PC-3 (cell line): ENCODE results near the gene ATG9A. TPM values are rescaled to one million over a fixed set of nuclear protein-coding genes. Genes with fewer than 3 reads are reported as not detected.

ENCODE experiments used
- ATAC-seq: fragments of 200-7000 bp; cut with Tn5 transposase; 2 replicates; pipeline ENCODE4 v1.9.1; 2020; ENCODE audit warnings: mild to moderate bottlenecking, moderate library complexity
- BruUV-seq: library from RNA; stranded (reverse); fragments of 400-500 nt; replicated peaks from 2 replicates; lab custom pipeline; 2021; lab: Mats Ljungman, UMichigan
- CTCF ChIA-PET: fragments of 300-600 bp; sonication (Branson Sonifier 250); formaldehyde crosslinking; loops from one replicate; lab custom pipeline; 2022; ENCODE audit warnings: antibody characterized with exemption; lab: Charles Lee
- POLR2A ChIA-PET: fragments of 300-600 bp; sonication (Branson Sonifier 250); formaldehyde crosslinking; loops from one replicate; lab custom pipeline; 2022; ENCODE audit warnings: antibody characterized with exemption; ENCODE audit not compliant: unreplicated experiment; lab: Charles Lee
- DNase-seq: peaks from one replicate; pipeline ENCODE4 v3.0.0-alpha.2; 2015
- H2AFZ ChIP-seq: fragments of 300-600 bp; sonication (generic); 2 replicates; pipeline ENCODE4 v1.6.0; 2016; ENCODE audit warnings: antibody characterized with exemption, low read length
- H3F3A ChIP-seq: fragments of 300-600 bp; sonication (generic); one replicate; pipeline ENCODE4 v1.6.0; 2017; ENCODE audit warnings: antibody characterized with exemption, low read length, control low read depth, mild to moderate bottlenecking; ENCODE audit not compliant: unreplicated experiment
- H3K27ac ChIP-seq: fragments of 300-600 bp; sonication (generic); 2 replicates; pipeline ENCODE4 v1.5.1; 2016; ENCODE audit warnings: mild to moderate bottlenecking, low read length
- H3K27me3 ChIP-seq: fragments of 300-600 bp; sonication (generic); 2 replicates; pipeline ENCODE4 v1.6.1; 2016; ENCODE audit warnings: low read length, mixed read lengths
- H3K36me3 ChIP-seq: fragments of 300-600 bp; sonication (generic); 2 replicates; pipeline ENCODE4 v1.6.1; 2016; ENCODE audit warnings: low read depth, mixed run types, low read length, mixed read lengths
- H3K4me1 ChIP-seq: fragments of 300-600 bp; sonication (generic); 2 replicates; pipeline ENCODE4 v1.5.1; 2016; ENCODE audit warnings: low read length; ENCODE audit not compliant: insufficient read depth
- H3K4me2 ChIP-seq: fragments of 300-600 bp; sonication (generic); 2 replicates; pipeline ENCODE4 v1.6.0; 2016; ENCODE audit warnings: low read length
- H3K4me3 ChIP-seq: fragments of 300-600 bp; sonication (generic); 2 replicates; pipeline ENCODE4 v1.5.1; 2016; ENCODE audit warnings: mild to moderate bottlenecking, low read length, mixed read lengths
- H3K79me2 ChIP-seq: fragments of 300-600 bp; sonication (generic); 2 replicates; pipeline ENCODE4 v1.6.1; 2017; ENCODE audit warnings: low read length, mixed read lengths
- H3K9ac ChIP-seq: fragments of 300-600 bp; sonication (generic); 2 replicates; pipeline ENCODE4 v1.6.0; 2016; ENCODE audit warnings: mild to moderate bottlenecking, low read length
- H3K9me2 ChIP-seq: fragments of 300-600 bp; sonication (generic); replicated peaks from 2 replicates; pipeline ENCODE4 v1.6.1; 2016; ENCODE audit warnings: mixed run types, low read length, mixed read lengths
- H3K9me3 ChIP-seq: fragments of 300-600 bp; sonication (generic); 2 replicates; pipeline ENCODE4 v1.6.1; 2016; ENCODE audit warnings: low read length, mixed read lengths
- H4K20me1 ChIP-seq: fragments of 300-600 bp; sonication (generic); 2 replicates; pipeline ENCODE4 v1.6.1; 2016; ENCODE audit warnings: low read length, mixed read lengths
- EZH2 ChIP-seq: fragments of 300-600 bp; sonication (generic); IDR thresholded peaks from one replicate; pipeline ENCODE4 v1.6.1; 2017; ENCODE audit warnings: antibody characterized with exemption, mild to moderate bottlenecking, low read length; ENCODE audit not compliant: unreplicated experiment
- EZH2phosphoT487 ChIP-seq: fragments of 300-600 bp; sonication (generic); IDR thresholded peaks from 2 replicates; pipeline ENCODE4 v1.6.1; 2018; ENCODE audit warnings: mild to moderate bottlenecking, antibody characterized with exemption, low read length, borderline replicate concordance
- intact Hi-C: fragments of 100-400 bp; cut with micrococcal nuclease; formaldehyde crosslinking; loops from 2 replicates; pipeline ENCODE4 v1.9.0; 2023
- total RNA-seq: library from RNA; depleted of rRNA; stranded (reverse); fragments of >200 nt; gene quantifications from 2 replicates; pipeline ENCODE4 v1.2.3, GENCODE V29; 2014; rRNA removed
- TF ChIP-seq, protein P1 (sequence below): fragments of 300-600 bp; sonication (generic); conservative IDR thresholded peaks from 2 replicates; pipeline ENCODE4 v1.5.1; 2017; ENCODE audit warnings: antibody characterized with exemption, low read depth, mild to moderate bottlenecking, low read length

The ATG9A gene
- total RNA-seq, 1 experiment from 2014 or later: 59.6 TPM

DNA sequence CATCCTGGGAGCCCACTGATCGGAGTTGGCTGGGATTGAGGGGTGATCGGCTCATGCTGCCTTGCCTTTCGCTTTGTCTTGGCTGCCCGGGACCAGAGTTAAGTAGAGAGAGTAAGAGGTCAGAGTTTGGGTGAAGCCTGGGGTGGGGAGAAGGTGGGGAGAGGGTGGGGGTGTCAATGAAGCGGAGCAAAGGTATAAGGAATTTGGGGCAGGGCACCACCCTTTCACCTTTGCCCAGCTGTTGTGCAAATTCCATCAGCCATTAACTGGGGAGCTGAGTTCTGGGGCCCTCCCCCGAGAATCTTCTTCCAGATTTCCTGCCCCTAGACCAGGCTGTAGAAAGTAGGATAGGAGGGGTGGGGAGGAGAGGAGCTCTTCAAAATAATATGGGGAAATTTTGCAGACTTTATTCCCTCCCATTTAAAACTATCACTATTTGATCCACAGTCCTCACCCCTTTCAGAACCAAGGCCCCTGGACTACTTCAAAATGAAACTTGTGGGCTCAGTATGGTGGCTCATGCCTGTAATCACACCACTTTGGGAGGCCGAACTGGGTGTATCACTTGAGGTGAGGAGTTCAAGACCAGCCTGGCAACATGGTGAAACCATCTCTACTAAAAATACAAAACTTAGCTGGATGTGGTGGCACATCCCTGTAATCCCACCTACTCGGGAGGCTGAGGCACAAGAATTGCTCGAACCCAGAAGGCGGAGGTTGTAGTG is 59.3 kb downstream of the ATG9A start, which contains the start of gene SLC23A3:
Gene SLC23A3, minus strand, starts transcription at position 100 of the 725 bp plus-strand sequence. Its CDS starts 45 bp downstream, at position 55.
- ATAC-seq (no peak), DNase-seq (no peak)
- H3K4me2 ChIP-seq: no peak within 1 kb of the TSS
- TF ChIP-seq, protein P1, sequence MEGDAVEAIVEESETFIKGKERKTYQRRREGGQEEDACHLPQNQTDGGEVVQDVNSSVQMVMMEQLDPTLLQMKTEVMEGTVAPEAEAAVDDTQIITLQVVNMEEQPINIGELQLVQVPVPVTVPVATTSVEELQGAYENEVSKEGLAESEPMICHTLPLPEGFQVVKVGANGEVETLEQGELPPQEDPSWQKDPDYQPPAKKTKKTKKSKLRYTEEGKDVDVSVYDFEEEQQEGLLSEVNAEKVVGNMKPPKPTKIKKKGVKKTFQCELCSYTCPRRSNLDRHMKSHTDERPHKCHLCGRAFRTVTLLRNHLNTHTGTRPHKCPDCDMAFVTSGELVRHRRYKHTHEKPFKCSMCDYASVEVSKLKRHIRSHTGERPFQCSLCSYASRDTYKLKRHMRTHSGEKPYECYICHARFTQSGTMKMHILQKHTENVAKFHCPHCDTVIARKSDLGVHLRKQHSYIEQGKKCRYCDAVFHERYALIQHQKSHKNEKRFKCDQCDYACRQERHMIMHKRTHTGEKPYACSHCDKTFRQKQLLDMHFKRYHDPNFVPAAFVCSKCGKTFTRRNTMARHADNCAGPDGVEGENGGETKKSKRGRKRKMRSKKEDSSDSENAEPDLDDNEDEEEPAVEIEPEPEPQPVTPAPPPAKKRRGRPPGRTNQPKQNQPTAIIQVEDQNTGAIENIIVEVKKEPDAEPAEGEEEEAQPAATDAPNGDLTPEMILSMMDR: no peak
- no peak for TF ChIP-seq EZH2phosphoT487
- TF ChIP-seq EZH2: no peak
- no peaks in the 10 kb centered on the region for H3K4me1 ChIP-seq
- intact Hi-C loops: loop anchor here (10.0 kb wide), 1 partner anchor 215 kb away; the partner anchor contains the start of gene DNPEP
- no peak within 1 kb of the TSS for H2AFZ ChIP-seq
- peaks cover 11% of the 10 kb centered on the region; the same call in 1 of the 2 replicates for H3K36me3 ChIP-seq
- no peaks in the 10 kb centered on the region for H3K27me3 ChIP-seq
- H4K20me1 ChIP-seq: no peaks in the 10 kb centered on the region
- H3K79me2 ChIP-seq: peaks cover 10% of the 10 kb centered on the region; the same call in 1 of the 2 replicates
- H3K9me3 ChIP-seq: no peaks in the 10 kb centered on the region
- no peak within 1 kb of the TSS for H3K4me3 ChIP-seq
- CTCF ChIA-PET: no interaction called here
- no TSS peak for BruUV-seq
- H3K9me2 ChIP-seq: no peaks in the 10 kb centered on the region
- POLR2A ChIA-PET: no interaction called here
- no peak within 1 kb of the TSS for H3K9ac ChIP-seq
- H3K27ac ChIP-seq: no peak within 1 kb of the TSS
- H3F3A ChIP-seq: no peaks in the 10 kb centered on the region

Other genes with a start within 250 kb of the ATG9A start
- 0.07 TPM in 1 of 2 replicates, not detected in the other for gene FEV, start 244.5 kb downstream of the ATG9A start, total RNA-seq
- 6.4 and 13.5 TPM in 2 replicates for gene CRYBA2, start 236.2 kb downstream of the ATG9A start, total RNA-seq
- 0.17 and 0.18 TPM in 2 replicates for gene CFAP65, start 188.1 kb downstream of the ATG9A start, total RNA-seq
- gene IHH, start 168.7 kb downstream of the ATG9A start, total RNA-seq: 0.07 TPM in 1 of 2 replicates, not detected in the other
- gene NHEJ1, start 68.8 kb downstream of the ATG9A start, total RNA-seq: 16.7 and 18.5 TPM in 2 replicates
- 1.4 and 1.7 TPM in 2 replicates for gene SLC23A3, start 59.6 kb downstream of the ATG9A start, total RNA-seq
- 38.2 and 44.0 TPM in 2 replicates for gene CNPPD1, start 52.7 kb downstream of the ATG9A start, total RNA-seq
- gene RETREG2, start 51.4 kb downstream of the ATG9A start, total RNA-seq: 61.0 and 87.2 TPM in 2 replicates
- gene ZFAND2B, start 22.9 kb downstream of the ATG9A start, total RNA-seq: 47.5 and 49.5 TPM in 2 replicates
- 21.1 and 23.9 TPM in 2 replicates for gene ABCB6, start 10.7 kb downstream of the ATG9A start, total RNA-seq
- gene ANKZF1, start 170 bp upstream of the ATG9A start, total RNA-seq: 67.9 and 78.5 TPM in 2 replicates
- gene GLB1L, start 15.8 kb upstream of the ATG9A start, total RNA-seq: 6.0 and 6.1 TPM in 2 replicates
- 13.8 and 16.3 TPM in 2 replicates for gene STK16, start 15.8 kb upstream of the ATG9A start, total RNA-seq
- gene TUBA4B, start 23.6 kb upstream of the ATG9A start, total RNA-seq: not detected in 2 replicates
- gene TUBA4A, start 24.3 kb upstream of the ATG9A start, total RNA-seq: 75.4 and 87.9 TPM in 2 replicates
- gene DNAJB2, start 49.7 kb upstream of the ATG9A start, total RNA-seq: 62.3 and 98.4 TPM in 2 replicates
- 0.07 TPM in 1 of 2 replicates, not detected in the other for gene PTPRN, start 79.8 kb upstream of the ATG9A start, total RNA-seq
- gene RESP18, start 103.1 kb upstream of the ATG9A start, total RNA-seq: not detected in 2 replicates
- 86.2 and 114 TPM in 2 replicates for gene DNPEP, start 158.3 kb upstream of the ATG9A start, total RNA-seq
- gene DES, start 188.7 kb upstream of the ATG9A start, total RNA-seq: not detected in 2 replicates
- 30.7 and 45.2 TPM in 2 replicates for gene SPEG, start 205.2 kb upstream of the ATG9A start, total RNA-seq